ENCODE data around the gene ELOA2.
"Not testable (repeated sequence)": the region's sequence is repeated elsewhere in the genome, so short reads cannot be mapped to it uniquely, and the experiment has no call there.

Gene ELOA2

GRCh38 chr18:47034591-47034990 is 830 bp downstream of the ELOA2 start:
- H3K27ac Mint-ChIP-seq; DNase-seq (ENCODE audit: low spot score in 2 of 2); H3K27me3 Mint-ChIP-seq; H3K4me3 Mint-ChIP-seq; H3K9me3 Mint-ChIP-seq; ATAC-seq (ENCODE audit: low read depth); H3K4me1 Mint-ChIP-seq; H3K36me3 Mint-ChIP-seq: not testable (repeated sequence)

GRCh38 chr18:47032945-47033344 is 2.5 kb downstream of the ELOA2 start:
- no peak for DNase-seq (ENCODE audit: low spot score in 2 of 2)
- H3K9me3 Mint-ChIP-seq: no peaks in the 10 kb centered on the region
- peaks cover 1% of the 10 kb centered on the region for H3K27me3 Mint-ChIP-seq
- H3K36me3 Mint-ChIP-seq: no peaks in the 10 kb centered on the region
- no peaks in the 10 kb centered on the region for H3K4me1 Mint-ChIP-seq
- no peak overlapping the region for H3K4me3 Mint-ChIP-seq
- no peak for ATAC-seq (ENCODE audit: low read depth)
- no peak overlapping the region for H3K27ac Mint-ChIP-seq

GRCh38 chr18:47030887-47031286 is 4.5 kb downstream of the ELOA2 start:
- H3K9me3 Mint-ChIP-seq; H3K27ac Mint-ChIP-seq; H3K4me3 Mint-ChIP-seq; H3K36me3 Mint-ChIP-seq; ATAC-seq (ENCODE audit: low read depth); H3K27me3 Mint-ChIP-seq; H3K4me1 Mint-ChIP-seq; DNase-seq (ENCODE audit: low spot score in 2 of 2): not testable (repeated sequence)

- not testable (repeated sequence) for H3K4me1 Mint-ChIP-seq; ATAC-seq (ENCODE audit: low read depth); H3K9me3 Mint-ChIP-seq; DNase-seq (ENCODE audit: low spot score in 2 of 2); H3K36me3 Mint-ChIP-seq; H3K27me3 Mint-ChIP-seq; H3K4me3 Mint-ChIP-seq; H3K27ac Mint-ChIP-seq
These were observed 5.6 kb downstream of the ELOA2 start for GRCh38 chr18:47029684-47030353.

- not testable (repeated sequence) for DNase-seq (ENCODE audit: low spot score in 2 of 2); H3K27me3 Mint-ChIP-seq; H3K4me1 Mint-ChIP-seq; H3K27ac Mint-ChIP-seq; H3K4me3 Mint-ChIP-seq; ATAC-seq (ENCODE audit: low read depth); H3K36me3 Mint-ChIP-seq; H3K9me3 Mint-ChIP-seq
These were observed 6.7 kb downstream of the ELOA2 start for GRCh38 chr18:47028738-47029137.

GRCh38 chr18:47025557-47026174 is 9.8 kb downstream of the ELOA2 start:
- ATAC-seq (ENCODE audit: low read depth); H3K27me3 Mint-ChIP-seq; H3K36me3 Mint-ChIP-seq; H3K9me3 Mint-ChIP-seq; H3K4me1 Mint-ChIP-seq; DNase-seq (ENCODE audit: low spot score in 2 of 2); H3K27ac Mint-ChIP-seq; H3K4me3 Mint-ChIP-seq: not testable (repeated sequence)

GRCh38 chr18:47023769-47024465 is 11.5 kb downstream of the ELOA2 start:
- not testable (repeated sequence) for ATAC-seq (ENCODE audit: low read depth); DNase-seq (ENCODE audit: low spot score in 2 of 2)

GRCh38 chr18:47022821-47023220 is 12.6 kb downstream of the ELOA2 start:
- not testable (repeated sequence) for H3K27ac Mint-ChIP-seq; H3K27me3 Mint-ChIP-seq; DNase-seq (ENCODE audit: low spot score in 2 of 2); ATAC-seq (ENCODE audit: low read depth); H3K4me3 Mint-ChIP-seq; H3K4me1 Mint-ChIP-seq; H3K36me3 Mint-ChIP-seq; H3K9me3 Mint-ChIP-seq

More at GRCh38 chr18:47023769-47024465, 11.5 kb downstream of the ELOA2 start:
- H3K4me1 Mint-ChIP-seq, H3K27me3 Mint-ChIP-seq, H3K27ac Mint-ChIP-seq, H3K36me3 Mint-ChIP-seq, H3K9me3 Mint-ChIP-seq, H3K4me3 Mint-ChIP-seq: not testable (repeated sequence)

GRCh38 chr18:47020757-47021156 is 14.7 kb downstream of the ELOA2 start:
- H3K4me3 Mint-ChIP-seq; H3K27ac Mint-ChIP-seq; H3K4me1 Mint-ChIP-seq; H3K9me3 Mint-ChIP-seq; H3K36me3 Mint-ChIP-seq; DNase-seq (ENCODE audit: low spot score in 2 of 2); H3K27me3 Mint-ChIP-seq; ATAC-seq (ENCODE audit: low read depth): not testable (repeated sequence)

- H3K27me3 Mint-ChIP-seq; H3K4me3 Mint-ChIP-seq; ATAC-seq (ENCODE audit: low read depth); H3K9me3 Mint-ChIP-seq; H3K4me1 Mint-ChIP-seq; H3K36me3 Mint-ChIP-seq; H3K27ac Mint-ChIP-seq; DNase-seq (ENCODE audit: low spot score in 2 of 2): not testable (repeated sequence)
These were observed 15.6 kb downstream of the ELOA2 start for GRCh38 chr18:47019870-47020269.

Data from memory B cell (primary cell).